Mucosa of gallbladder (tissue), 1 donor: ENCODE measurements around the gene FBXW7. TPM values are rescaled to one million over a fixed set of nuclear protein-coding genes. Genes with fewer than 3 reads are reported as not detected.

Experiments used
- DNase-seq: peaks from one replicate; pipeline ENCODE4 v3.0.0-alpha.2; 2020; ENCODE audit warnings: low spot score
- total RNA-seq: library from RNA; stranded (reverse); gene quantifications from one replicate; pipeline ENCODE4 v1.2.1, GENCODE V29; 2021
- donor health status: DM: no; HTN: no; CAD: no.

The FBXW7 gene
- total RNA-seq, 1 donor from 2014 or later, result 29.7 TPM

GRCh38 chr4:152283801-152284470 lies 252.0 kb downstream of the FBXW7 start:
- no peak for DNase-seq

- DNase-seq, result no peak
Observed at GRCh38 chr4:152281822-152282221, 254.1 kb downstream of the FBXW7 start.

- no peak for DNase-seq
Observed at GRCh38 chr4:152281211-152281610, 254.7 kb downstream of the FBXW7 start.

- DNase-seq, result no peak
Observed at GRCh38 chr4:152279234-152279566, 256.7 kb downstream of the FBXW7 start.

GRCh38 chr4:152278505-152279233 lies 257.2 kb downstream of the FBXW7 start:
- DNase-seq, result no peak

GRCh38 chr4:152278172-152278504 lies 257.8 kb downstream of the FBXW7 start:
- DNase-seq, result no peak

GRCh38 chr4:152277333-152277732 lies 258.6 kb downstream of the FBXW7 start:
- DNase-seq, result no peak

GRCh38 chr4:152273343-152273742 lies 262.5 kb downstream of the FBXW7 start:
- DNase-seq, result no peak

Other genes with a start within 250 kb of the FBXW7 start
- 2.2 TPM for gene TMEM154, start 143.9 kb upstream of the FBXW7 start, total RNA-seq
- gene TIGD4, start 243.6 kb upstream of the FBXW7 start, total RNA-seq, result 0.92 TPM
- gene ARFIP1, start 243.9 kb upstream of the FBXW7 start, total RNA-seq, result 44.4 TPM